ENCODE measurements around the gene NCDN.

NCDN gene

DNA sequence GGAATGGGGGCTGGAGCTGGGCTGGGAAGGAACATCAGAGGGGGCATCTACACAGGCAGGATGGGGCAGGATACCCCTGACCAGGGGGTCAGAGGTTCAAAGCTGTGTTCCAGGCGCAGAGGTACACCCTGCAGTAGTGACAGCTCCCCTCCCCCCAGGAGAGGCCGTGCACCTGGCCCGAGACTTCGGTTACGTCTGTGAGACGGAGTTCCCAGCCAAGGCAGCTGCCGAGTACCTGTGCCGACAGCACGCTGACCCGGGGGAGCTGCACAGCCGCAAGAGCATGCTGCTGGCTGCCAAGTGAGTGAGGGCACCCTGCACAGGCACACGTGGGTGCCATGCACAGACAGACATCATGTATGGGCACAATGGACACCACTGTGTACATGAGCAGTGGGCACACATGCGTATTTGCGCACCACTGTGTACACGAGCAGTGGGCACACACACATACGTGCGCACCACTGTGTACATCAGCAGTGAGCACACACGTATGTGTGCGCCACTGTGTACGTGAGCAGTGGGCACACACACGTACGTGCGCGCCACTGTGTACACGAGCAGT is 33.0 kb downstream of the NCDN start:
- DNase-seq (ENCODE audit: low read depth, low spot score) = no peak

DNA sequence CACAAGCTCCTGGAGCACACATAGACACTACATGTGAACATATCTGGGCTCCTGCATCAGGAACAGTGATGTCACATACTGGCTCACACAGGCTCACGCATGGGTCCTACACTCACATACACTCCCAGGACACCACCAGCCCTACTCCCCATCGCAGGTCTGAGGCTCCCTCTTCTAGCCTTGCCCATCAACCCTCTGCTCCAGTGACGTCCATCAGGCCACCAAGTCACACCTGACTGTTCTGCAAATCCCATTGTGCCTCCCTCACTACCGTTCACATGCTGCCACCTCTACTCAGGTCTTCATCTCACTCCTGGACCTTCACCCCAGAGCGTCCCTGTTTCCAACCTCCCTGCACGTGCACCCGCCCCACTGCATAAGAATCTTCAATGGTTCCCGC is 33.6 kb downstream of the NCDN start:
- DNase-seq (ENCODE audit: low read depth, low spot score) = no peak

DNA sequence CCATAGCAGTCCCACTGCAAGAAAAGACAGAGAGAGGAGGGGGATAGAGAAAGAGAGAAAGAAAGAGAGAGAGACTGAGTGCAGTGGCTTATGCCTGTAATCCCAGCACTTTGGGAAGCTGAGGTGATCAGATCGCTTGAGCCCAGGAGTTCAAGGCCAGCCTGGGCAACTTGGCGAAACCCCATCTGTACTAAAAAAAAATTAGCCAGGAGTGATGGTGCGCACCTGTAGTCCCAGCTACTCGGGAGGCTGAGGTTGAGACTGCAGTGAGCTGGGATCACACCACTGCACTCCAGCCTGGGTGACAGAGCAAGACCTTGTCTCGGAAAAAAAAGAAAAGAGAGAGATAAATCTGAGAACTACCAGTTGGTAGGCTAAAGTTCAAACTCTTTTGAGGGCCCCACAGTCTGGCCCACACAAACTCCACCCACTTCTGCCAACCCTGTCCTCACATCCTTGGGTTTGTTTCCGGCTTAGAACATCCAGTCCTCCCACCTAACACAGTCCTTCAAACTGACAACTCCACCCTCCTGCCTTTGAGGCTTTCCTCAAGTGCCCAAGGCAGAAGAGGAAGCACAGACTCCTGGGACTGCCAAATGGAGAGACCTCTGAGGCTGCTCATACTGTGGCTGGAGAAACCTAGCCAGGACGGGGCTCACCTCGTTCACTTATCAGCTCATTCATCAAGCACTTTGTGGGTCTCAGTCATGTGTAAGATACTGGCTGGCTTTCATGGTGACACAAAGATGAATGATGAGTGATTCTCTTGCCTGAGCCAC is 35.6 kb downstream of the NCDN start:
- no peak for DNase-seq (ENCODE audit: low read depth, low spot score)

DNA sequence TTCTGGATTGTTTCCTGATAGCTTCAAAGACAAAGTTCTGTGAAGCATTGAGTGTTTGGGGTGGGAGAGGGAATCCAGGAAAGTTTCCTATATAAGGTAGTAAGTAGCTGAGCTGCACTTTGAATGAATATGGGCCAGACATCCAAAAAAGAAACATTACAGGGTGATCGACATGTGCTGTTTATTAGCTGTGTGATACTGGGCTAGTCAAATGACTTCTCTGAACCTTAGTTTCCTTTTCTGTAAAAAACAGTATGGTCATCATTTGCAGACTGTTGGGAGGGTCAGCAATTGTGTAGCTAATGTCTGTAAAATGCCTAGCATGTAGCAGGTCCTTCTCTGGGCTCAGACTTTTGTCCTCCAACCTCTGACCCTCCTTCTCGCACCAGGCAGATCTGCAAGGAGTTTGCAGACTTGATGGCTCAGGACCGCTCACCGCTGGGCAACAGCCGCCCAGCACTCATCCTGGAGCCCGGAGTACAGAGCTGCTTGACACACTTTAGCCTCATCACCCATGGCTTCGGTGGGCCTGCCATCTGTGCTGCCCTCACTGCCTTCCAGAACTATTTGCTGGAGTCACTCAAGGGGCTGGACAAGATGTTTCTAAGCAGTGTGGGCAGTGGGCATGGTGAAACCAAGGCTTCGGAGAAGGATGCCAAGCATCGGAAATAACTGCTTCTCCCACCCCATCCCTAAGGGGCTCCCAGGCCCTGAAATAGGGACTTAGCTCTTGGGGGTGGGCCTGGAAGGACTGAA is 36.6 kb downstream of the NCDN start:
- no peak for DNase-seq (ENCODE audit: low read depth, low spot score)

DNA sequence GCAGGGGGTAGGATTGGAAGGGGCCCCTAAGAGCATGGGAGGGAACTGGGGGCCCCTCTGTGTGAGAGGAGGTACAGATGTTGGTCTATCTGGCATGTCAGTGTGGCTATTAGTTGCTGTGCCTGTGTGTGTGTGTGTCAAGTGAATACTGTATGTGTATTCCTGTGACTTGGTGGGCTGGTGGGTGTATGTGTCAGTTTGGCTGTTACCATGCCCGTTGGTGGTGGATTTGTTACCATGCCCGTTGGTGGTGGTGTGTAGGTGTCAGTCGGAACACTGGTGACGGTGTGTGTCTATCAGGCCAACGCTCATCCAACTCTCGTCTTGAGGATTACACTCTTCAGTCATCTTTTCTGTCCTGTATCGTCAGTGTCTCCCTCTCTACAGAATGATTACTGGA is 38.1 kb downstream of the NCDN start:
- no peak for DNase-seq (ENCODE audit: low read depth, low spot score)

DNA sequence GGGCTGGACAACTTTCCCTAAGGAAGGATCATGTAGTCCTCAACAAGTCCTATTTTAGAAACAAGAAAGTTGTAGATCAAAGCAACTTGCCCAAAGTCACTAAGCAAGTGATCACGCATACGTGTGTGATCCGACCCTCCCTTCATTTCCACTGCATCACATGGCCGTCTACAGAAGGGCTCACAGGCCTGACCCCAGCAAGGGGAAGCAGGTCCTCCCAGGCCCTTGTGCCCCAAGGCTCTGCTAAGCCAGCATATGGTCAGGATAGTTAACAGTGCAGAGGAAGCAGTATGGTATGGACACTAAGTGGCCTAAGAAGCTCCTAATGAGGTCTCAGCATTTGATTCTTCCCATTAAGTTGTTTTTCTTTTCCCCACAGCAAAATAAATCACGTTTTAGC is 40.3 kb downstream of the NCDN start:
- no peak for DNase-seq (ENCODE audit: low read depth, low spot score)

DNA sequence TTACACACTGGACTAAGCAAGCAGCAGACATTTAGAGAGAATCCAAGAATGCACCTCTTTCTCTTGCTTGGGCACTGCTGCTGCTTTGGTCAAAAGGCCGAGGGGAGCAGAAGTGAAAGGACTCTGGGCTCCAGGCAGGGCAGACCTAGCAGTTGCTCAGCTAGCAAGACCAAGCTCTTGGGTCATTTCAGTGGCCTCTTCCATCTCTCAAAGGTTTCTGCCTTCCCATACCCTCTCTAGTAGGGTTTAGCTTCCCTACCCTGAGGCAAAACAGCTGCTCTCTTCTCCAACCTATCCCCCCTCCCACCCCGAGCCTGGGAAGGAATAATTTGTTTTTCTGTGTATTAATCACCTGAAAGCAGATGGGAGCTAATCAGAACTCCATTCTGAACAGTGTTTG is 41.3 kb downstream of the NCDN start:
- DNase-seq (ENCODE audit: low read depth, low spot score) = no peak

DNA sequence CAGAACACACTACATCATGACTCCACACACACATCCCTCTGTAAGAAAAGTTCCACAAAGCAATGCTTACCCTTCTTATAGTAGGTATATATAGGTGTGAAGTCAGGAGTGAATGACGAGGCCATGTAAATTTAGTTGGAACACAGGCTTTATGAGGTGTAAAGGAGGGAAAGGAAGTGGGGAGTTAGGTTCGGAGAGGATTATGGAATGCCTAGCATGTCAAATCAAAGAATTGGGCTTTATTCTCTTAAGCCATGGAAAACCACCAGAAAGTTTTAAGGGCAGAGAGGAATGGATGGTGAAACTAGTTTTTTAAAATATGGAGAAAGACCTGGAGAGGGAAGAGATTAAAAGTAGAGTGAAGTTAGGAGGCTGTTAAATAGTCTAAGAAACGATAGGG is 41.8 kb downstream of the NCDN start:
- DNase-seq (ENCODE audit: low read depth, low spot score) = no peak

DNA sequence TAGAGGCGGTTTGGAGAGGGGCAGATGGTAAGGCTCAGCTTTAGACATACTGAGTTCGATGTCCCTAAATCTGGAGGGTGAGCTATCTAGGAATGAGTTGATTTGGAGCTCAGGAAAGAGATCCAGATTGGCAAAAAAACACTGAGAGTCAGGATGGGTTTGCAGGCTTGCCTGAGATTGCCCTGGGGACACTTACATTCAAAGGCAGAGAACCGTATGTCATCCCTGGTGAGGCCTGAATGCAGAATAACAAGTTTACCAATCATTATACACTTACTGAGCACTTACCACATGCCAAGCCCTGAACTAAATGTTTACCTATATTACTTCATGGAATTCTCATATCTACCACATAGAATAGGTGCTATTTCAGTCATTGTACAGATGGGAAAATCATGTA is 43.0 kb downstream of the NCDN start:
- DNase-seq (ENCODE audit: low read depth, low spot score) = no peak

DNA sequence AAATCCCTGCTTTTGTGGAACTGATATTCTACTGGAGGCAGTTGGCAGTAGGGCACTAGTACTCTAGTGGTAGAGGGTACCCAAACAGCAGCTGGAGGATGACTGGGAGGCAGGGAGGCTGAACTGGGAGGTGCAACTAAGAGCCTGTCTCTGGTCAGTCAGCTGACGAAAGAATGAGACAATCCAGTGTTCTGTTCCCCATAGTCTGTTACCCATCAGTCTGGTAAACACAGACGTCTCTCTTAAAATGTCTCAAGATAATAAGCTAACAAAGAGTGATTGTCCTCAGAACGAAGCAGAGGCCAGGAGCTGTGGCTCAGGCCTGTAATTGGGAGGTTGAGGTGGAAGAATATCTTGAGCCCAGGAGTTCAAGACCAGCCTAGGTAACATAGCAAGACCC is 45.9 kb downstream of the NCDN start:
- DNase-seq (ENCODE audit: low read depth, low spot score) = no peak

DNA sequence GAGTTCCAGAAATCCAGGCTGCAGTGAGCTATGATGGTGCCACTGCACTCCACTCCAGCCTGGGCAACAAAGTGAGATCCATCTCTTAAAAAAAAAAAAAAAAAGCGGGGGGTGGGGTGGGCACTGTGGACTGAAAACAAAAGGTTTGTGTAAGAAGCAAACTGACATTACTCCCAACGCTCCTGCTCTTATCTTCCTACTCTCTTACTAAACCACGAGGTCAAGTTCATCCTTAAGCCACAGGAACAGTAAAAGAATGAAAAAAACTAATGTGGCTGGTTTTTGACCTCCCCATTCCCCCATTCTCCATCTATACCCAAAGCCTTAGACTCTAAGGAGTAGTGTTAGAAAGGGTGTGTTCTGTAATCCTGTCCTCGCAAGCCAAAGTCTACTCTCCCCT is 46.3 kb downstream of the NCDN start:
- no peak for DNase-seq (ENCODE audit: low read depth, low spot score)

DNA sequence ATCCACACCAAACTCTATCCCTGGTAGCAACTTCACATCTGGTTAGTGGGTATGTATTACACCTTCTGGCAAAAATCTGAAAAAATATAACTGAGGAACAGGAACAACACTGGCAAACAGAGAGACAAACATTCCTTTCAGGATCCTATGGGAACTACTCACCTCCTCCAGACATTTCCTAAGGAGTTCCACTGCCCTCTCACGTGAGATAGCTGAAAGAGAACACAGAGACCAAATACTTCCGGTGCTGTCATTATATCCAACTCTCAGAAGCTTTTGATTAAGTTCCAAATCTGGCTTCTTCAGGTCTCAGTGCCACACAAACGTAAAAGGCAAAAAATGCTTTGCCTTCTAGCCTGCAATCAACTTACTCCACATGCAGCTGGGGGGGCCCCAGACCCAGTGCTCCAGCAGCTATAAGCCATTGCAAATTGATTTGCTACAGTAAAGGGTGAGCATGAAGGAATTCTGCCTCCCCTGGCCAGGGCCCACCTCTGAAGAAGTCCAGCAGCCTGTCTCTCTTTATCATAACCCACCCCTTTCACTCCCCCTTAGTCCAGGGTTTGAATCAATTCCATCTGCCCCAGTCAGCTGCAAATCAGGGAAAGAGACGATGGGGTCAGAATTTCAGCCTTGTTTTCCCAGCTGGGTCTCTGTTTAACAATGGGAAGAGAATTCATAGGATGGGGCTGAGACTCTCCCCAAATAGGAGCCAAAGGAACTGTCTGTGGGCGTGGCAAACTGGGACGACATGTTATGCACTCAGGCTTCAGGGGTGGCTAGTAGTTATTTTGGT is 47.7 kb downstream of the NCDN start:
- DNase-seq (ENCODE audit: low read depth, low spot score) = no peak

DNA sequence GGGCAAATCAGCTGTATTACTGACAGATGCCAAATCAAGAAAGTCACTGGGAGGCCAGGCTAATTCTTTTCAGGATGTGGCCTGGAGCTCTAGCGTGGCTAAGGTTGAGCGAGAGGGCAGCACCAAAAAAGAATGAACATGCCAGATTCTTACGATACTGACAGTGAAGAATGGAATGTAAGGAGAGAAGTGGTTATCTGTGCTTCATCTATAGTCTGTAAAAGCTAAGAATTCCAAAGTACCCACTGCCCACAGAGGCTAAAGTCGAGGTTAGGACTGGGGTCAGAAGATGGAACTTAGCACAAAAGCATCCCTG is 48.2 kb downstream of the NCDN start:
- no peak for DNase-seq (ENCODE audit: low read depth, low spot score)

DNA sequence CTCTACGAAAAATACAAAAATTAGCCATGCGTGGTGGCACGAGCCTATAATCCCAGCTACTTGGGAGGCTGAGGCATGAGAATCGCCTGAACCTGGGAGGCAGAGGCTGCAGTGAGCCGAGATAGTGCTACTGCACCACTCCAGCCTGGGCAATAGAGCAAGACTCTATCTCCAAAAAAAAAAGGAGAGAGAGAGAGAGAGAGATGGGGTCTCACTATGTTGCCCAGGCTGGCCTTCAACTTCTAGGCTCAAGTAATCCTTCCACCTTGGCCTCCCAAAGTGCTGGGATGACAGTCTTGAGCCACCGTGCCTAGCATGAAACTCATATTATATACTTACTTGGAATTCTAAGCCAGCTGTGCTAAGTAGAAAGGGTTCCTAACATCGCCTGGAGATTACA is 54.1 kb downstream of the NCDN start:
- DNase-seq (ENCODE audit: low read depth, low spot score) = no peak

DNA sequence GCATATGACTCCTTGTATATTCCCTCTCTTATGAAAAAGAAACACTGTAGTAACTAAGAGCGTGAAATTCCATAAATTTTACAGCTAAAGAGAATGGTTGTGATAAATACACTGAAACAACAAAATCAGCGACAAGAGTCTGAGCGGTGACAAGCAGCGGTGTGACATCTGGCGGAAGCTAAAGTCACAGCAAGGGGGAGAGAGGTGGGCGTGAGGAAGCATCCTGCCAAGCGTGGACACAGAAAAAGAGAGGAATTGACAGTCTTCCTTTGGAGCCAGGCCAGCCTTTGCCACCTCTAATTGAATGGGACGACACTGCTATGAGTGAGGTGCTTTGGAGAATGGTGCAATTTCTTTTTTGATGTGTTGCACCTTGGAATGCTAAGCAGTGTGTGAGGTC is 57.8 kb downstream of the NCDN start:
- DNase-seq (ENCODE audit: low read depth, low spot score) = no peak
